Upper lobe of left lung (tissue), 6 donors: Measurements from ENCODE around the gene KCNMB4. TPM values are rescaled to one million over a fixed set of nuclear protein-coding genes. Genes with fewer than 3 reads are reported as not detected.
A peak's percentile ranks its signal among the peaks of the same experiment; 100 is the strongest.

Experiments
- ATAC-seq, 2 donors: fragments of 200-7000 bp; cut with Tn5 transposase; one replicate each; pipeline ENCODE4 v1.9.1; 2022; ENCODE audit warnings: mild to moderate bottlenecking in 2 of 2, moderate library complexity in 2 of 2; ENCODE audit not compliant: low FRiP score in 2 of 2
- DNase-seq, 2 donors: peaks; one replicate each; pipeline ENCODE4 v3.0.0-alpha.2; 2019 to 2020
- H3K27ac ChIP-seq, 4 donors: fragments of 200-600 bp; sonication (generic); one replicate each; pipeline ENCODE4 v1.5.1; 2016 to 2019
- H3K27me3 ChIP-seq, 4 donors: fragments of 200-600 bp; sonication (generic); one replicate each; pipeline ENCODE4 v1.5.1; 2017 to 2019
- H3K36me3 ChIP-seq, 4 donors: fragments of 200-600 bp; sonication (generic); one replicate each; pipeline ENCODE4 v1.5.1; 2016 to 2019
- H3K4me1 ChIP-seq, 4 donors: fragments of 200-600 bp; sonication (generic); one replicate each; pipeline ENCODE4 v1.5.1; 2018 to 2019
- H3K4me3 ChIP-seq, 4 donors: fragments of 200-600 bp; sonication (generic); one replicate each; pipeline ENCODE4 v1.5.1; 2017 to 2019; ENCODE audit warnings: mild to moderate bottlenecking in 2 of 4, moderate library complexity in 1 of 4
- H3K9me3 ChIP-seq, 4 donors: fragments of 200-600 bp; sonication (generic); one replicate each; pipeline ENCODE4 v1.5.1; 2018 to 2019
- CTCF ChIP-seq, 6 experiments: fragments of 450-650 bp in 4 of 6; fragments of 200-600 bp in 2 of 6; sonication (generic) in 2 of 6; IDR thresholded peaks; one replicate each; pipeline ENCODE4 v1.5.1; 2016 to 2019; ENCODE audit warnings: antibody characterized with exemption in 6 of 6
- EP300 ChIP-seq, 4 donors: sonication (generic); formaldehyde crosslinking; IDR thresholded peaks; one replicate each; pipeline ENCODE4 v1.5.1; 2017; ENCODE audit warnings: antibody characterized with exemption in 4 of 4, control low read depth in 2 of 4
- POLR2A ChIP-seq, 4 donors: fragments of 450-650 bp; IDR thresholded peaks; one replicate each; pipeline ENCODE4 v1.5.1; 2016 to 2017; ENCODE audit warnings: antibody characterized with exemption in 4 of 4, mild to moderate bottlenecking in 2 of 4
- POLR2AphosphoS5 ChIP-seq, 2 donors: sonication (generic); formaldehyde crosslinking; IDR thresholded peaks; one replicate each; pipeline ENCODE4 v1.5.1; 2017; ENCODE audit warnings: antibody characterized with exemption in 2 of 2
- WGBS, 2 donors: methylation state at CpG; one replicate each; pipeline ENCODE4 v1.1.5; 2017 to 2018; 5-methylcytosine and 5-hydroxymethylcytosine counted together
- small RNA-seq, 4 donors: library from RNA; depleted of rRNA; stranded (forward); fragments of <200 nt; gene quantifications; one replicate each; pipeline ENCODE3, GENCODE V24; 2016
- total RNA-seq, 6 donors: library from RNA; depleted of rRNA in 4 of 6; stranded (reverse); fragments of >200 nt in 4 of 6; gene quantifications; one replicate each; pipeline versions ENCODE4 v1.1.0 to v1.2.1, GENCODE V29; 2016 to 2021
- donor health status: DM: no; HTN: no; CAD: no; lungs with moderate emphysema.
- donor health status: DM: no; HTN: yes; CAD: no; lungs with severe emphysema.

KCNMB4 gene
- total RNA-seq, 6 donors from 2014 or later = 3.1 to 7.8 (median 5.0) TPM

- 90 to 93% methylated on average over 12 of the region's 12 CpGs for WGBS, 2 donors
- no peak overlapping the region for H3K4me3 ChIP-seq
- H3K27ac ChIP-seq = no peak overlapping the region
- no peak for TF ChIP-seq POLR2A (IDR thresholded peaks at IDR 0.05)
- peak in 1 of 2 donors; percentile 45 for DNase-seq
- no peaks in the 10 kb centered on the region for H3K36me3 ChIP-seq
- ATAC-seq = no peak
- no peaks in the 10 kb centered on the region for H3K9me3 ChIP-seq
- H3K27me3 ChIP-seq = no peaks in the 10 kb centered on the region
- H3K4me1 ChIP-seq = no peaks in the 10 kb centered on the region
Observed at GRCh38 chr12:70469221-70469820, 103.2 kb downstream of the KCNMB4 start.

- 76 to 92% methylated on average over 1 of the region's 1 CpG for WGBS, 2 donors
- TF ChIP-seq POLR2A (IDR thresholded peaks at IDR 0.05) (no peak), CTCF (IDR thresholded peaks at IDR 0.05) (no peak), POLR2AphosphoS5 (IDR thresholded peaks at IDR 0.05) (no peak), EP300 (IDR thresholded peaks at IDR 0.05) (no peak)
- H3K4me3 ChIP-seq = no peak overlapping the region
- peaks cover 0 to 14% (median 4%) of the 10 kb centered on the region in 4 donors for H3K4me1 ChIP-seq
- no peaks in the 10 kb centered on the region for H3K36me3 ChIP-seq
- no peak overlapping the region for H3K27ac ChIP-seq
- no peaks in the 10 kb centered on the region for H3K9me3 ChIP-seq
- H3K27me3 ChIP-seq = no peaks in the 10 kb centered on the region
- DNase-seq (no peak), ATAC-seq (no peak)
Observed at GRCh38 chr12:70482764-70483163, 116.7 kb downstream of the KCNMB4 start.

Small RNAs within 50 kb of the gene (small RNA-seq; reads per million reads assigned to genes)
- gene RNU4-65P = 0 reads per million in 4 donors

Other genes with a start within 250 kb of the KCNMB4 start
- 100 to 1,000 TPM in 3 of 6 donors, 10 to 100 TPM in 3; 44.1 to 188 (median 98.7) TPM for gene CNOT2, start 122.9 kb upstream of the KCNMB4 start, total RNA-seq